Activated naive CD8-positive, alpha-beta T cell treated with anti-CD3 and anti-CD28 coated beads, Interleukin-2, amount 50 U/mL, for 16 hours (primary cell): ENCODE measurements around the gene NIPAL1.
"Not testable (repeated sequence)": the region's sequence is repeated elsewhere in the genome, so short reads cannot be mapped to it uniquely, and the experiment has no call there.

Experiments
- DNase-seq: peaks from one replicate; pipeline ENCODE4 v3.0.0-alpha.2; 2020; ENCODE audit warnings: low read depth, low spot score

Gene NIPAL1

DNA sequence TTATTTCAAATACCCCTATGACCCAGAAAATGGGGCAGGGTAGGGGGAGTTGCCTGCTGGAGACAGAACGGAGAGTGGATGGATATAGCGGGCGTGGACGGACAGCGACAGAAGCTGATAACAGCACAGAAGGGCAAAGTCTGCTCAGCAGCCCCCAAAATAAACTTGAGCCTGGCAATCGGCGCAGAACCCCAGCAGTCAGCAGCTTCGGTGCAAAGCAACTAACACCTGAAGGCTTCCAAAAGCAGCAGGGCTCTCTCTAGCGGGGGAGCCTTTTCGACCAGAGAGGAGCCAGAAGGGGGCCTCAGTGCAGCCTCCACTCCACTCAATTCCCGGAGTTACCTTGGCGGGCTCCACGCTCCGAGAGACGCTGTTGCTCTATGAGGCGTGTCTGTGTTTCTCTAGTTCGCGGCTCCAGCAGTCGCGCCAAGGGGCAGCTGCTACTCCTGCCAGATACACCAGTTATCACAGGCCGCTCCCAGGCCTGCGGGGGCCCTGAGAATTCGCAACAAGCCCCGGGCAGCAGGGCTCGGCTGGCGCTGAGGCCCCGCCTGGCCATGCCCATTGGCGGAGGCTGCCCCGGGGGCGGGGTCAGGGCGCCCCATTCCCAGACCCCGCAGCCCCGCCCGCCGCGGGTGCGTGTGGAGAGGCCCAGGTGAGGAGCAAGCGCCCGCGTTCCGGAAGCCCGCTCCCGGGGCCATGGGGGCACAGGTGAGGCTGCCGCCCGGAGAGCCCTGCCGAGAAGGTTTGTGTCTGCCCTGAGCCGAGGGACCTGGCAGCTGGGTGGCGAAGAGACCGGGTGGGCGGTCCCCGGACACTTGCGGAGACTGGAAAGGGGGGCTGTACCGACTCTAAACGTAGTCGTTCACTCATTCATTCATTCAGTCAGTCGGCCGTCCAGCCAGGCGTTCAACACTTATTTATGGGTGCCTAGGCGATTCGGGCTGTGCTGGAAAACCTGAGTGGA, at the start of gene NIPAL1, which contains the start of gene CNGA1:
Gene NIPAL1, plus strand, starts transcription at position 632 of the 967 bp plus-strand sequence. Its CDS starts 68 bp downstream, at position 700.
Gene CNGA1, minus strand, starts transcription at position 541 of the 967 bp plus-strand sequence. CDS start 63,992 bp downstream, outside the sequence.
- peak; percentile 54 for DNase-seq

DNA sequence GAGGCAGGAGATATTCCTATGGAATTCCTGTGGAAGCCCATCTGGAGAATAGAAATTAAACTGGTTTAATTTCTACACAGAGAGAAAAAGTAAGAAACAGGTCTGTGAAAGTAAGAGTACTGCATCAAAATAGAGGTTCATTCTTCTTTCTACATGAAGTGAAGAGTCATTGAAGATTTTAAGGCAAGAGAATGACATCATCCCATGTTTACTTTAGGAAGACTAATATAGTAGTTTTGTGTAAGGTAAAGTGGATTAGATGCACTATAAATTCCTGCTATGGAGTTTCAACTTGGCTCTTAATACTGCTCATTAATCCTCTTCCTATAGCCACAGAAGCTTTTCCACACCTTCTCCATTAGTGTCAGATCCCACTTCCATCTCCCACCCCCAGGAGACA, 47.7 kb upstream of the NIPAL1 start:
- no peak for DNase-seq

DNA sequence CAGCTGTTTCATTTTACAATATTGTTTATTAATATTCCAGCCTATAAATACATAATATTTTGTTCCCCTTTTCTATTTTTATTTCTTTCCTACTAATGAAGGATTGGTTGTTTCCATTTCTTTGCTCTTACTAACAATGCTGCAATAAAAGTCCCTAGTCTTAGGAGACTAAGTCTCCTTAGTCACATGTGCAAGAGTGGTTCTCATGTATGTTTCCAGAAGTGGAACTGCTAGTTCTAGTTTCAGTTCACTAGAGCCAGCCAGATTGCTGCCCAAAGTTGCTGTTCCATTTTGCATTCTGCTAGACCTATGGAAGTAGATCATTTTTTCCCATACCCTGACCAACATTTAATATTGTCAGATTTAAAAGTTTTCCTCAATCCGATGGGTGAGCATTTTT, 44.4 kb upstream of the NIPAL1 start:
- no peak for DNase-seq

DNA sequence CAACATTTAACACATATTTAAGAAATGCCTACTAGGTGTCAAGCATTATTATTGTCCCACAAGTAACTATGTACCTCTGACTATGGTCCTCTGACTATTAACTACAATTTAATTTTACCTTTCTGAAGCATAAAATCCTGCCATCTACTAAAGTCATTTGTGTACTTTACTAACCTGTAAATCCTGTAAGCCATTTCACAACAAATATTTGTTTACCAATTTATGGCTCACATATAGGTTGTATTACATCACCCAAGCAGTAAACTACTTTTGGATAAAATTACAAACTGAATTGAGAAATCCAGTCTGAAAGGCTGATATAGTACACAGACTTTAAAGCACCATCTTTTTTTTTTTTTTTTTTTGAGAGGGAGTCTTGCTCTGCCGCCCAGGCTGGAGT, 43.9 kb upstream of the NIPAL1 start:
- DNase-seq, result no peak

DNA sequence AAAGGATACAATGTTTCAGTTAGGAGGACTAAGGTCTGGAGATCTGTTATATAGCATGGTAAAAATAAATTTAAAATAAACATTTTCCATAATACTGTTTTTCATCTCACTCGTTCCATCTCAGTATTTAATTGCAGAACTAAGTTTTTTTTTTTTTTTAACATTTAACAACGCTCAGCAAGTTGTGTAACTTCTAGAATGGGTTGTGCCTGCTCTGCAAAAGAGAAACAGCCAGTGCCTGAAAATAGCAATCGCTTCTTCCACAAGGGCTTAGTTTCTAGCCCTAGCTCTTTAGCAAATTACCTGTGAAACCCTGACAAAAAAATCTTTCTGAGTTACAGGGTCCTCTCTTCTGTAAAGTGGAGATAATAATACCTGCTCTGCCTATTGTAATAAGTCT, 42.0 kb upstream of the NIPAL1 start:
- no peak for DNase-seq

- no peak for DNase-seq
These were observed 26.4 kb upstream of the NIPAL1 start for GRCh38 chr4:47990145-47990544.

DNA sequence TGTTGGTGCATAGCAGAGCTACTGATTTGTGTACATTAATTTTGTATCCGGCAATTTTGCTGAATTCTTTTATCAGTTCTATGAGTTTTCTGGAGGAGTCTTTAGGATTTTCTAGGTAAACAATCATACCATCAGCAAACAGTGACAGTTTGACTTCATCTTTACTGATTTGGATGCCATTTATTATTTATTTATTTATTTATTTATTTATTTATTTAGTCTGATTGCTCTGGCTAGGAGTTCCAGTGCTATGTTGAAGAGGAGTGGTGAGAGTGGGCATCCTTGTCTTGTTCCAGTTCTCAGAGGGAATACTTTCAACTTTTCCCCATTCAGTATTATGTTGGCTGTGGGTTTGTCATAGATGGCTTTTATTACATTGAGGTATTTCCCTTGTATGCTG, 24.1 kb upstream of the NIPAL1 start:
- not testable (repeated sequence) for DNase-seq

DNA sequence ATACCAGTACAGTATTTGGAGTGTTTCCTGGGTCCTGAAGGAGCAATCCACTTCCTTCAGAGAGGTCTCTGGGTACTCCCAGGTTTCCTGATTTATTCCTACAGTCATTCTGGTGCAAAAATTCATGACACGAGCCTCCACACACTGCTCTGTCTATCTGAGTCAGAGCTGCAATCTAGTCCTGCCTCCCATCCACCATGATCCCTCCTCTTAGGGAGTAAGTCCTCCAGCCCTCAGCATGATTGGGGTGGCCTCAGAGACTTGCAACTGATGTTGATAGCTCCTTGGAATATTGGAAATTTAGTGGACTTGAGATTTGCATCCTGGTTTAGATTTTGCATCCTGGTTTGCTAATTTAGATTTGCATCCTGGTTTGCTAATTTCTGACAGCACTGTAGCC, 20.6 kb upstream of the NIPAL1 start:
- DNase-seq, result no peak

GRCh38 chr4:48002267-48002666, 14.3 kb upstream of the NIPAL1 start:
- DNase-seq, result no peak

GRCh38 chr4:48003568-48003967, 13.0 kb upstream of the NIPAL1 start:
- not testable (repeated sequence) for DNase-seq

GRCh38 chr4:48005781-48006180, 10.8 kb upstream of the NIPAL1 start:
- no peak for DNase-seq

DNA sequence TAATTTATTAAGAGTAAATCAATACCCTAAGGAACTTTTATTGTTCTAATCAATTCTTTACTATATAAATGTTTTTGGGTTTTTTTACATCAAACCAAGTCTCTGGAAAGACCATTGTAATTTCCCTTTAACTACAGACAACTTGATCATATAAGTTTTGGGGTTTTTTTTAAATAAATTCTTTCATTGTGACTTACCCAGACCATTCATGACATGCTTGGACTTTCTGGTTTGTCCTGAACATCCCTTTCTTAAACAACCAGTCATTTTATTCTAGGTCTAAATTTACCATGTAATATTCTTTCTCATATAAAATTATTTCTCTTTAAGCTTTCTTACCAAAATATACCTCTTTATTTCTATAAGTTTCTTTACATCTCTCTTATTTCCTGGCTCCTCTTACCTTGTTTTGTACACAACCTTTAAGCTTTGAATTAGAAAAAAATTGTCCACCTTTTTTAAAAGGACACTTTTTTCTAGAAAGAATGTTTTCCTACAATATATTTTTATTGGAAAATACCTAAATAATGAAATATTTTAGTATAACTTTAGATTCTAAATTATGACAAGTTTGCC, 8.5 kb upstream of the NIPAL1 start:
- DNase-seq, result no peak

GRCh38 chr4:48010906-48011305, 5.7 kb upstream of the NIPAL1 start:
- DNase-seq, result not testable (repeated sequence)

GRCh38 chr4:48011722-48012121, 4.8 kb upstream of the NIPAL1 start:
- no peak for DNase-seq

GRCh38 chr4:48012824-48013223, 3.7 kb upstream of the NIPAL1 start:
- no peak for DNase-seq

- no peak for DNase-seq
These were observed 1.4 kb upstream of the NIPAL1 start for GRCh38 chr4:48015216-48015615.

DNA sequence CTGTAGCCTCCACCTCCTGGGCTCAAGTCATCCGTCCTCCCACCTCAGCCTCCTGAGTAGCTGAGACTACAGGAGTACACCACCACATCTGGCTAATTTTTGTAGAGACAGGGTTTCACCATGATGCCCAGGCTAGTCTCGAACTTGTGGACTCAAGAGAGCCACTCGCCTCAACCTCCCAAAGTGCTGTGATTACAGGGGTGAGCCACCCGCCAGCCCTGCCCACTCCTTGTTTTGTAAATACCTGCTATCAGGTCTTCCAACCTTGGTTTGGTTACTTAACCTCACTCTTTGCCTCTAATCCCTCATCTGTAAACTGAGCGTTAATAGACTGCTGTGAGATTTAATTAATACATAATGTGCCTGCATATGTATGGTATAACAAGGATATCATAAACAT, 894 bp upstream of the NIPAL1 start:
- no peak for DNase-seq

DNA sequence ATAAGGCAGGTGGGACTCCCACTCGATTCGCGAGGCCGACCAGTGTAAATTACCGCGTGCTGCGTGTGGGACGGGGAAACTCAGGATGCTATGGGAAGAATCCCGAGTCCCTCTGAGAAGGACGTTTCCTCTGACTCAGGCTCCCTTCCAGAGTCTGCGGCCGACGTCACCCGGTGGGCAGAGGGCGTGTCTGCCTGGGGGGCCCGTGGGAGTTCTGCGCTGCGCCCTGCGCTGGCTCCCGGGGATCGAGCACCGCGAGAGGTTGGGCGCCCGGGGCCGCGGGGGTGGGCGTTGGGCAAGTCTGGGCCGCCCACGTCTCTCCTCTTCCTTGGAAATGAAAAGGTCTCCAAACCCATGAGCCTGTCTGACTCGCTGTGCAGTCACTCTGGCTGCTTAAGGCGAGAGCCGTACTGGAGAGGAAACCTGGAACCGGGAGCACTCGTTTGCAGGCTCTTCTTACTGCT, 568 bp downstream of the NIPAL1 start:
- no peak for DNase-seq

DNA sequence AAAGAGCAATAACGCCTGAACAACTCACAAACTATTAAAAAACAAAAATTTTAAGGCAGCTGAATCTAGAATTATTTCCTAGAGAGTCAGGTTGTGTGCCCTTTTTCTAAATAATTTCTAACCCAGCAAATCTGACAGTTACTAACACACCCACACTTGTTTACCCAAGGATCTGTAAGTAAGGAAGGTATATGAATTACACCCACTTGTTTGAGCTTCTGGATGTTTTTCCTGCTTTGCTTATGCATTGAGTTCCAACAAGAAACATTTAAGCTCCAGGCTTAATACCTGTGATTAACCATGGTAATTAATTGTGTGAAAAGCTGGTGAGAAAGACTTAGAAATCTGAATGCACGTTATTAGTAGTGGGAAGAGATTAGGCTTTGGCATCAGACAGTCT, 1.5 kb downstream of the NIPAL1 start:
- DNase-seq, result no peak

DNA sequence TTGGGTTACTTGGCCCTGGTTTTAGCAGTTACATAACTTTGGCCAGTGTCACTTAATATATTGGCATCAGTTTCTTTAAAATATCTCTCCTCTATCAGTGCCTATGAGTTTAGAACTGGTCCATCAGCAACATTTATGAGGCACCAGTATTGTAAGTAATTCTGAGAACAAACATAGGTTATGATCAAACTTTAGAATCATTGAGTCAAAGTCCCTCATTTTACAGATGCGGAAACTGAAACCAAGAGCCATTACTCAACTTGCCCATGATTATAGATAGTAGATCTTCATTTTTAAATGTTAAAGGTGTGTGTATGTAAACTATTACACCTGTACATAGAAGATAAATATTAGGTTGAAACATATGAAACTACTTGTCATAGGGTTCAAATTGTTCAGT, 4.5 kb downstream of the NIPAL1 start:
- DNase-seq, result no peak

- DNase-seq, result no peak
These were observed 5.7 kb downstream of the NIPAL1 start for GRCh38 chr4:48022192-48022799.

- DNase-seq, result no peak
These were observed 8.0 kb downstream of the NIPAL1 start for GRCh38 chr4:48024522-48024921.
